Measurements from ENCODE around the gene UNC13A.

The UNC13A gene

GRCh38 chr19:17719730-17720400 lies 31.7 kb upstream of the UNC13A start:
- peak; percentile 14; the same call in 2 of the 3 replicates for ATAC-seq
- TF ChIP-seq, protein P1, sequence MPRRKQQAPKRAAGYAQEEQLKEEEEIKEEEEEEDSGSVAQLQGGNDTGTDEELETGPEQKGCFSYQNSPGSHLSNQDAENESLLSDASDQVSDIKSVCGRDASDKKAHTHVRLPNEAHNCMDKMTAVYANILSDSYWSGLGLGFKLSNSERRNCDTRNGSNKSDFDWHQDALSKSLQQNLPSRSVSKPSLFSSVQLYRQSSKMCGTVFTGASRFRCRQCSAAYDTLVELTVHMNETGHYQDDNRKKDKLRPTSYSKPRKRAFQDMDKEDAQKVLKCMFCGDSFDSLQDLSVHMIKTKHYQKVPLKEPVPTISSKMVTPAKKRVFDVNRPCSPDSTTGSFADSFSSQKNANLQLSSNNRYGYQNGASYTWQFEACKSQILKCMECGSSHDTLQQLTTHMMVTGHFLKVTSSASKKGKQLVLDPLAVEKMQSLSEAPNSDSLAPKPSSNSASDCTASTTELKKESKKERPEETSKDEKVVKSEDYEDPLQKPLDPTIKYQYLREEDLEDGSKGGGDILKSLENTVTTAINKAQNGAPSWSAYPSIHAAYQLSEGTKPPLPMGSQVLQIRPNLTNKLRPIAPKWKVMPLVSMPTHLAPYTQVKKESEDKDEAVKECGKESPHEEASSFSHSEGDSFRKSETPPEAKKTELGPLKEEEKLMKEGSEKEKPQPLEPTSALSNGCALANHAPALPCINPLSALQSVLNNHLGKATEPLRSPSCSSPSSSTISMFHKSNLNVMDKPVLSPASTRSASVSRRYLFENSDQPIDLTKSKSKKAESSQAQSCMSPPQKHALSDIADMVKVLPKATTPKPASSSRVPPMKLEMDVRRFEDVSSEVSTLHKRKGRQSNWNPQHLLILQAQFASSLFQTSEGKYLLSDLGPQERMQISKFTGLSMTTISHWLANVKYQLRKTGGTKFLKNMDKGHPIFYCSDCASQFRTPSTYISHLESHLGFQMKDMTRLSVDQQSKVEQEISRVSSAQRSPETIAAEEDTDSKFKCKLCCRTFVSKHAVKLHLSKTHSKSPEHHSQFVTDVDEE (CRISPR knock-in tag; IDR thresholded peaks at IDR 0.05): no peak
- TF ChIP-seq ZNF565 (CRISPR knock-in tag; conservative IDR thresholded peaks at IDR 0.05; ENCODE audit: low read depth) (no peak), BACH2 (CRISPR knock-in tag; IDR thresholded peaks at IDR 0.05; ENCODE audit: borderline replicate concordance) (no peak), GLIS3 (CRISPR knock-in tag; IDR thresholded peaks at IDR 0.05) (no peak), ISL1 (CRISPR knock-in tag; IDR thresholded peaks at IDR 0.05) (no peak), PPARA (CRISPR knock-in tag; IDR thresholded peaks at IDR 0.05; ENCODE audit: borderline replicate concordance) (no peak), CSDC2 (CRISPR knock-in tag; IDR thresholded peaks at IDR 0.05) (no peak), ESRRG (CRISPR knock-in tag; IDR thresholded peaks at IDR 0.05) (no peak), POU6F1 (CRISPR knock-in tag; IDR thresholded peaks at IDR 0.05; ENCODE audit: borderline replicate concordance, low read depth) (no peak), ARNTL (CRISPR knock-in tag; IDR thresholded peaks at IDR 0.05; ENCODE audit: borderline replicate concordance, low read depth) (no peak), TOX (CRISPR knock-in tag; IDR thresholded peaks at IDR 0.05; ENCODE audit: borderline replicate concordance) (no peak), ZNF8 (CRISPR knock-in tag; IDR thresholded peaks at IDR 0.05) (no peak), ZNF70 (CRISPR knock-in tag; IDR thresholded peaks at IDR 0.05) (no peak), OSR1 (CRISPR knock-in tag; IDR thresholded peaks at IDR 0.05) (no peak), ZFP30 (CRISPR knock-in tag; IDR thresholded peaks at IDR 0.05) (no peak), SNAI2 (CRISPR knock-in tag; IDR thresholded peaks at IDR 0.05) (no peak)
- TF ChIP-seq, protein P2, sequence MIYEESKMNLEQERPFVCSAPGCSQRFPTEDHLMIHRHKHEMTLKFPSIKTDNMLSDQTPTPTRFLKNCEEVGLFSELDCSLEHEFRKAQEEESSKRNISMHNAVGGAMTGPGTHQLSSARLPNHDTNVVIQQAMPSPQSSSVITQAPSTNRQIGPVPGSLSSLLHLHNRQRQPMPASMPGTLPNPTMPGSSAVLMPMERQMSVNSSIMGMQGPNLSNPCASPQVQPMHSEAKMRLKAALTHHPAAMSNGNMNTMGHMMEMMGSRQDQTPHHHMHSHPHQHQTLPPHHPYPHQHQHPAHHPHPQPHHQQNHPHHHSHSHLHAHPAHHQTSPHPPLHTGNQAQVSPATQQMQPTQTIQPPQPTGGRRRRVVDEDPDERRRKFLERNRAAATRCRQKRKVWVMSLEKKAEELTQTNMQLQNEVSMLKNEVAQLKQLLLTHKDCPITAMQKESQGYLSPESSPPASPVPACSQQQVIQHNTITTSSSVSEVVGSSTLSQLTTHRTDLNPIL (CRISPR knock-in tag; IDR thresholded peaks at IDR 0.05; ENCODE audit: low read depth): no peak
- TF ChIP-seq, protein P3, sequence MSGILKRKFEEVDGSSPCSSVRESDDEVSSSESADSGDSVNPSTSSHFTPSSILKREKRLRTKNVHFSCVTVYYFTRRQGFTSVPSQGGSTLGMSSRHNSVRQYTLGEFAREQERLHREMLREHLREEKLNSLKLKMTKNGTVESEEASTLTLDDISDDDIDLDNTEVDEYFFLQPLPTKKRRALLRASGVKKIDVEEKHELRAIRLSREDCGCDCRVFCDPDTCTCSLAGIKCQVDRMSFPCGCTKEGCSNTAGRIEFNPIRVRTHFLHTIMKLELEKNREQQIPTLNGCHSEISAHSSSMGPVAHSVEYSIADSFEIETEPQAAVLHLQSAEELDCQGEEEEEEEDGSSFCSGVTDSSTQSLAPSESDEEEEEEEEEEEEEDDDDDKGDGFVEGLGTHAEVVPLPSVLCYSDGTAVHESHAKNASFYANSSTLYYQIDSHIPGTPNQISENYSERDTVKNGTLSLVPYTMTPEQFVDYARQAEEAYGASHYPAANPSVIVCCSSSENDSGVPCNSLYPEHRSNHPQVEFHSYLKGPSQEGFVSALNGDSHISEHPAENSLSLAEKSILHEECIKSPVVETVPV (CRISPR knock-in tag; IDR thresholded peaks at IDR 0.05): no peak

- TF ChIP-seq SNAI2 (CRISPR knock-in tag; IDR thresholded peaks at IDR 0.05): no peak
- peak; percentile 100 for TF ChIP-seq ZFP3 (CRISPR knock-in tag; IDR thresholded peaks at IDR 0.05)
- TF ChIP-seq, protein P1 (CRISPR knock-in tag; IDR thresholded peaks at IDR 0.05): no peak
- peak; percentile 92 for ATAC-seq
Observed at GRCh38 chr19:17718947-17719711, 31.0 kb upstream of the UNC13A start, which contains the start of gene MAP1S. MAP1S (plus strand) TSS chr19:17719480; CDS start chr19:17719503, 23 bp downstream.
